Fibroblast of the aortic adventitia (primary cell): Measurements from ENCODE around the gene DPYSL4. TPM values are rescaled to one million over a fixed set of nuclear protein-coding genes. Genes with fewer than 3 reads are reported as not detected.

Experiments used
- DNase-seq: peaks from one replicate; pipeline ENCODE4 v3.0.0-alpha.2; 2010; ENCODE audit warnings: low read depth
- H3K4me3 ChIP-seq: 2 replicates; pipeline ENCODE4 v1.5.1; 2011; ENCODE audit warnings: low read depth, mild to moderate bottlenecking, control low read depth, low read length, moderate library complexity
- total RNA-seq: library from RNA; depleted of rRNA; stranded (reverse); fragments of >200 nt; gene quantifications from 2 replicates; pipeline ENCODE4 v1.2.3, GENCODE V29; 2012; ENCODE audit warnings: low replicate concordance
- TF ChIP-seq, protein P1 (sequence below): IDR thresholded peaks from 2 replicates; pipeline ENCODE4 v1.5.1; 2011; ENCODE audit warnings: mild to moderate bottlenecking, low read length, control low read depth, inconsistent platforms; ENCODE audit not compliant: insufficient read depth

DPYSL4 gene
- total RNA-seq, 1 donor = 0.18 TPM

DNA sequence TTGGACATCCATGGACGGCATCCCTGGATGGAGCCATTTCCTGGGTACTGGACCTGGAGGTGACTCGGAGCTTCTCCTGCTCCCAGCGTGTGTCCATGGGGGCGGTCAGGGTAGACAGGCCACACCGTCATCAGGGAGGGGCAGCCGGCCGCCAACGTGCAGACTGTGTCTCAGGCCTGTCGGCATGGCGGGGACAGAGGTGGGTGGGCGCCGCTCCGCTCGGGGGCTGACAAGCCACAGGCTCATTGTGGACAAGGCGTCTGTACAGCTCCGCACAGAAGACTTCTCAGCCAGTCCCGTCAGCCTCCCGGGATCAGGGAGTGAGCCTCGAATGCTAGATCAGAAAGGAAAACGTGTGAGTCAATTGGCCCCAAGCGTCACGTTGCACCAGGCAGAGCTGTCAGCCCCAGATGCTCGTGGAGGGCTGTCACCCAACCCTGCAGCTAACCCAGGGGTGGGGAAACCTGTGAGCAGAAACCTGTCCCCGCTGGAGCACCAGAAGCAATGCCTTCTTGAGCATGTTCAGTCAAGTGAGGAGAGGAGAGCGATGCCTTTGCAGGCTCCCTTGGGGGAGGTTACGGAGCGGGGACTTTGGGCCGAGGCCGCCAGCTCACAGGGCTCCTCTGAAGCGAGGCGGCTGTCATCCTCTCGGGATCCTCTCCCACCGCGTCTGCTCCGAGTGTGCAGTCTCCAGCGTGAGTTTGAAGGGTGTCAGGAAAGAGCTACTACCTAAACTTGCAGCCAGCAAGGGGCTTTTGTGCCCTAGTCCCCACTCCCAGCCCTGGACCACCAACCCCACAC, 16.0 kb upstream of the DPYSL4 start:
- no peak for DNase-seq
- TF ChIP-seq, protein P1, sequence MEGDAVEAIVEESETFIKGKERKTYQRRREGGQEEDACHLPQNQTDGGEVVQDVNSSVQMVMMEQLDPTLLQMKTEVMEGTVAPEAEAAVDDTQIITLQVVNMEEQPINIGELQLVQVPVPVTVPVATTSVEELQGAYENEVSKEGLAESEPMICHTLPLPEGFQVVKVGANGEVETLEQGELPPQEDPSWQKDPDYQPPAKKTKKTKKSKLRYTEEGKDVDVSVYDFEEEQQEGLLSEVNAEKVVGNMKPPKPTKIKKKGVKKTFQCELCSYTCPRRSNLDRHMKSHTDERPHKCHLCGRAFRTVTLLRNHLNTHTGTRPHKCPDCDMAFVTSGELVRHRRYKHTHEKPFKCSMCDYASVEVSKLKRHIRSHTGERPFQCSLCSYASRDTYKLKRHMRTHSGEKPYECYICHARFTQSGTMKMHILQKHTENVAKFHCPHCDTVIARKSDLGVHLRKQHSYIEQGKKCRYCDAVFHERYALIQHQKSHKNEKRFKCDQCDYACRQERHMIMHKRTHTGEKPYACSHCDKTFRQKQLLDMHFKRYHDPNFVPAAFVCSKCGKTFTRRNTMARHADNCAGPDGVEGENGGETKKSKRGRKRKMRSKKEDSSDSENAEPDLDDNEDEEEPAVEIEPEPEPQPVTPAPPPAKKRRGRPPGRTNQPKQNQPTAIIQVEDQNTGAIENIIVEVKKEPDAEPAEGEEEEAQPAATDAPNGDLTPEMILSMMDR = no peak
- no peak overlapping the region for H3K4me3 ChIP-seq

DNA sequence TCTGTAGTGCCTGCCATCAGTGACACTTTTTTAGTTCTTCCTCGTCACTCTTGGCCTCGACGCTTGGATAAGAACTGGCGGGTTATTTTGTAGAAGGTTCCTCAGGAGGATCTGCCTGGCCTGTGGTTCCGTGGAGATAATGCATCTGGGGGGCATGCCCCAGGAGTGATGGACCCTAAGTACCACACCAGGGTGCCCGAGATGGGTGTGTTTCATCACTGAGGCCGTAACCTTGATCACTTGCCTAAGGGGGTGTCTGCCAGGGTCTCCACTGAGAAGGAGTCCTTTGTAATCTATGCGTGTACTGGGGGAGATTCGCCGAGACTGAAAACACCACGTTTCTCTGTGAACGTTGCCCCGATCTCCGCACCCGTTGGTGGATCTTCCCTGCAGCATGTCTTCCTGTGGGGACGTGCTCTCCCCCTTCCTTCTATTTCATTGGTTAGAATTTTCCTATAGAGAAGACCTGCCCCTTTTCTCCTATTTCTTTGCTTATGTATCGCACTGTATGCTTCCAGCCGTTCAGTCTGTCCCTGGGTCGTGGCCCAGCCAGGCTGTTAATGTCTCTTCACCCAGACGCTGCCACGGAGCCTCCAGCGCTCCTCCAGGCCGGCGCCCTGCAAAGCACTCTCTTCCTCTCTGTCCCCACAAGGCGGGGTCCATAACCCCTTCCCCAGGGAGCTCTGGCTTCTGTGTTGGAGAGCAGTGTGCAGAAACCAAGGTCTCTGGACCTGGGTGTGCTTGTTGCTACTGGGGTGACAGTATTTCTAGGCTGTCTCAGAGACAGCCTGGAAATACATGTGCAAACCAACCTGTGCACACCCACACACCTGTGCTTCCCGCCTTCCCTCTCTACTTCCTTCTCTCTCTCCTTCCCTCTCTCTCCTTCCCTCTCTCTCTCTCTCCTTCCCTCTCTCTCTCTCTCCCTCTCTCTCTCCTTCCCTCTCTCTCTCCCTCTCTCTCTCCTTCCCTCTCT, 14.4 kb upstream of the DPYSL4 start:
- TF ChIP-seq, protein P1 = no peak
- DNase-seq = no peak
- no peak overlapping the region for H3K4me3 ChIP-seq

DNA sequence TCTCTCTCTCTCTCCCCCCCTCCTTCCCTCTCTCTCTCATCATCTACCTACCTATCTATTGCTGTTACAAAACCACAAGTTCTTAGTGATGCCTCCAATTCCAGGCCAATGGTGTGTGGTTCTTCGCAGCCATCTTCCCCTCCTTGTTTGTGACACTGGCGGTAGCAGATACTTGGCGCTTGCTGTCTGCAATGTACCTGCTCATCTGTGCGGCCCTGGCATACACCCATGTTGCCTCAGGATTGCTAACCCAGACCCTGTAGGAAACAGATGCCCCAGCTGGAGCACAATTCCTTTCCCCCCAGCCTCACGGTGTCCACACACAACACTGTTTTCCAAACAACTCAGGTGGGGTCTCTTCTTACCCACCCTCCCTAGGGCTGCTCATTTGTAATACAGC, 13.6 kb upstream of the DPYSL4 start:
- TF ChIP-seq, protein P1 = no peak
- no peak for DNase-seq
- H3K4me3 ChIP-seq = no peak overlapping the region

- no peak overlapping the region for H3K4me3 ChIP-seq
- DNase-seq = no peak
- TF ChIP-seq, protein P1 = no peak
These were observed 12.5 kb upstream of the DPYSL4 start for GRCh38 chr10:132174237-132174636.

GRCh38 chr10:132175408-132175807, 11.3 kb upstream of the DPYSL4 start:
- TF ChIP-seq, protein P1 = no peak
- no peak for DNase-seq
- no peak overlapping the region for H3K4me3 ChIP-seq

- no peak overlapping the region for H3K4me3 ChIP-seq
- TF ChIP-seq, protein P1 = no peak
- DNase-seq = no peak
These were observed 10.7 kb upstream of the DPYSL4 start for GRCh38 chr10:132175907-132176581.
